IMR-90 (cell line): Measurements from ENCODE around the gene MIEF1. TPM values are rescaled to one million over a fixed set of nuclear protein-coding genes. Genes with fewer than 3 reads are reported as not detected.

Source experiments
- ATAC-seq: fragments of 200-7000 bp; cut with Tn5 transposase; 2 replicates; pipeline ENCODE4 v1.9.1; 2020; ENCODE audit warnings: low read depth, mild to moderate bottlenecking, moderate library complexity
- BruUV-seq: library from RNA; stranded (reverse); fragments of 400-500 nt; replicated peaks from 2 replicates; lab custom pipeline; 2021; lab: Mats Ljungman, UMichigan
- CTCF ChIA-PET: fragments of 300-600 bp; formaldehyde crosslinking; extraction: SDS; loops from one replicate; lab custom pipeline; 2021; ENCODE audit warnings: antibody characterized with exemption; lab: Yijun Ruan, JAX
- POLR2A ChIA-PET: fragments of 300-600 bp; sonication (Branson Sonifier 250); formaldehyde crosslinking; loops from one replicate; lab custom pipeline; 2022; ENCODE audit warnings: antibody characterized with exemption; ENCODE audit not compliant: unreplicated experiment; lab: Charles Lee
- DNase-seq: peaks from one replicate; pipeline ENCODE4 v3.0.0; 2013
- H2AFZ ChIP-seq: replicated peaks from 2 replicates; pipeline ENCODE3; 2013; ENCODE audit warnings: low read length, mild to moderate bottlenecking; ENCODE audit not compliant: poor library complexity
- H2AK5ac ChIP-seq: 2 replicates; pipeline ENCODE4 v1.6.1; 2013; ENCODE audit warnings: low read depth, low read length, inconsistent platforms
- H2AK9ac ChIP-seq: replicated peaks from 2 replicates; pipeline ENCODE3; 2013; ENCODE audit warnings: mild to moderate bottlenecking, low read depth, low read length, moderate library complexity; ENCODE audit not compliant: poor library complexity
- H2BK120ac ChIP-seq: 2 replicates; pipeline ENCODE4 v1.6.1; 2013; ENCODE audit warnings: low read depth, low read length, inconsistent platforms
- H2BK15ac ChIP-seq: 3 replicates; pipeline ENCODE4 v1.6.1; 2013; ENCODE audit warnings: low read depth, low read length, inconsistent platforms
- H2BK20ac ChIP-seq: 2 replicates; pipeline ENCODE4 v1.6.1; 2013; ENCODE audit warnings: low read depth, mild to moderate bottlenecking, inconsistent platforms, low read length, moderate library complexity
- H2BK5ac ChIP-seq: 2 replicates; pipeline ENCODE4 v1.6.1; 2013; ENCODE audit warnings: mild to moderate bottlenecking, low read depth, low read length, inconsistent platforms; ENCODE audit not compliant: poor library complexity, severe bottlenecking
- H3K14ac ChIP-seq: replicated peaks from 2 replicates; pipeline ENCODE4 v1.6.1; 2013; ENCODE audit warnings: low read depth, low read length, inconsistent platforms
- H3K18ac ChIP-seq: 2 replicates; pipeline ENCODE4 v1.6.1; 2013; ENCODE audit warnings: low read depth, low read length, control low read depth
- H3K23ac ChIP-seq: 2 replicates; pipeline ENCODE4 v1.6.1; 2013; ENCODE audit warnings: low read depth, low read length, inconsistent platforms
- H3K27ac ChIP-seq: 2 replicates; pipeline ENCODE4 v1.5.1; 2013; ENCODE audit warnings: mild to moderate bottlenecking, control low read depth, low read length; ENCODE audit not compliant: insufficient read depth
- H3K27me3 ChIP-seq: 2 replicates; pipeline ENCODE4 v1.6.1; 2013; ENCODE audit warnings: low read length; ENCODE audit not compliant: control insufficient read depth, insufficient read depth
- H3K36me3 ChIP-seq: 2 replicates; pipeline ENCODE4 v1.6.1; 2013; ENCODE audit warnings: low read length, mixed read lengths; ENCODE audit not compliant: control insufficient read depth, insufficient read depth
- H3K4ac ChIP-seq: 2 replicates; pipeline ENCODE4 v1.6.1; 2013; ENCODE audit warnings: low read depth, low read length, inconsistent platforms
- H3K4me1 ChIP-seq: 2 replicates; pipeline ENCODE4 v1.6.1; 2013; ENCODE audit warnings: low read length, mixed read lengths; ENCODE audit not compliant: control insufficient read depth, insufficient read depth
- H3K4me2 ChIP-seq: 2 replicates; pipeline ENCODE4 v1.6.1; 2013; ENCODE audit warnings: low read depth, mild to moderate bottlenecking, control low read depth, low read length, moderate library complexity
- H3K4me3 ChIP-seq: 2 replicates; pipeline ENCODE4 v1.5.1; 2013; ENCODE audit warnings: low read depth, mild to moderate bottlenecking, control low read depth, low read length, moderate library complexity; ENCODE audit not compliant: insufficient read depth
- H3K56ac ChIP-seq: 2 replicates; pipeline ENCODE4 v1.6.1; 2013; ENCODE audit warnings: low read length, inconsistent platforms; ENCODE audit not compliant: insufficient read depth; ENCODE audit errors: extremely low read depth
- H3K79me1 ChIP-seq, 2 experiments: 2 replicates each; pipeline ENCODE4 v1.6.1; 2013; ENCODE audit warnings: low read length in 2 of 2, inconsistent platforms in 1 of 2, low read depth in 1 of 2
- H3K9ac ChIP-seq: 2 replicates; pipeline ENCODE4 v1.6.1; 2013; ENCODE audit warnings: low read depth, low read length, control low read depth
- H3K9me1 ChIP-seq: 2 replicates; pipeline ENCODE4 v1.6.1; 2013; ENCODE audit warnings: low read length, inconsistent platforms; ENCODE audit not compliant: insufficient read depth
- H3K9me3 ChIP-seq: 2 replicates; pipeline ENCODE4 v1.6.1; 2013; ENCODE audit warnings: low read length; ENCODE audit not compliant: control insufficient read depth, insufficient read depth
- H4K20me1 ChIP-seq: 2 replicates; pipeline ENCODE4 v1.6.1; 2013; ENCODE audit warnings: low read length, inconsistent platforms; ENCODE audit not compliant: insufficient read depth
- H4K5ac ChIP-seq: 2 replicates; pipeline ENCODE4 v1.6.1; 2013; ENCODE audit warnings: mild to moderate bottlenecking, low read depth, low read length, control low read depth
- H4K8ac ChIP-seq, 2 experiments: 2 replicates each; pipeline ENCODE4 v1.6.1; 2013; ENCODE audit warnings: low read depth in 2 of 2, low read length in 2 of 2, control low read depth in 1 of 2, inconsistent platforms in 1 of 2
- H4K91ac ChIP-seq: 2 replicates; pipeline ENCODE4 v1.6.1; 2013; ENCODE audit warnings: low read depth, low read length, inconsistent platforms; ENCODE audit not compliant: insufficient read depth
- CEBPB ChIP-seq: IDR thresholded peaks from 2 replicates; pipeline ENCODE4 v1.6.1; 2012; ENCODE audit warnings: low read depth, low read length, improper control_type of control experiment
- FOS ChIP-seq: fragments of 150-350 bp; IDR thresholded peaks from 2 replicates; pipeline ENCODE4 v1.6.1; 2016; ENCODE audit warnings: low read depth, low read length
- MAZ ChIP-seq: IDR thresholded peaks from 2 replicates; pipeline ENCODE4 v1.6.1; 2012; ENCODE audit warnings: low read depth, mild to moderate bottlenecking, low read length, improper control_type of control experiment, moderate library complexity, borderline replicate concordance
- MXI1 ChIP-seq: IDR thresholded peaks from 2 replicates; pipeline ENCODE4 v1.6.1; 2012; ENCODE audit warnings: low read depth, mild to moderate bottlenecking, low read length, moderate library complexity, borderline replicate concordance
- RAD21 ChIP-seq: IDR thresholded peaks from 2 replicates; pipeline ENCODE4 v1.6.1; 2012; ENCODE audit warnings: low read length, improper control_type of control experiment
- RFX5 ChIP-seq: IDR thresholded peaks from 2 replicates; pipeline ENCODE4 v1.8.0; 2012; ENCODE audit warnings: low read depth, mild to moderate bottlenecking, low read length, moderate library complexity
- WGBS, 2 experiments: methylation state at CpG; one replicate each; pipeline versions ENCODE4 v1.1.5 to v1.1.7; 2013; ENCODE audit warnings: missing lambda C conversion rate in 2 of 2; ENCODE audit not compliant: insufficient read length in 1 of 2; ENCODE audit errors: extremely low coverage in 2 of 2; 5-methylcytosine and 5-hydroxymethylcytosine counted together
- dilution Hi-C: fragments of 300-500 bp; cut with HindIII; formaldehyde crosslinking; loops from one replicate; pipeline ENCODE4 v1.14.3; 2018; ENCODE audit warnings: low sequenced_read_pairs; ENCODE audit not compliant: unreplicated experiment
- in situ Hi-C: fragments of 300-500 bp; cut with MboI; formaldehyde crosslinking; loops from 3 replicates; pipeline ENCODE4 v1.14.3; 2019; ENCODE audit warnings: low sequenced_read_pairs, inconsistent platforms, mixed read lengths
- intact Hi-C: fragments of 100-400 bp; cut with micrococcal nuclease; formaldehyde crosslinking; loops from 2 replicates; pipeline ENCODE4 v1.10.0; 2022
- polyA plus RNA-seq, 3 experiments: library from polyadenylated mRNA; depleted of rRNA; stranded (reverse); fragments of >200 nt; gene quantifications; 2 replicates each; pipeline ENCODE4 v1.2.3, GENCODE V29; 2012; ENCODE audit warnings: low replicate concordance in 1 of 3
- total RNA-seq: library from RNA; depleted of rRNA; stranded (reverse); fragments of >200 nt; gene quantifications from 2 replicates; pipeline ENCODE4 v1.2.3, GENCODE V29; 2012
- TF ChIP-seq, protein P1 (sequence below): fragments of 150-350 bp; IDR thresholded peaks from 2 replicates; pipeline ENCODE4 v1.6.1; 2016; ENCODE audit warnings: low read depth, mild to moderate bottlenecking, low read length, moderate library complexity, borderline replicate concordance
- TF ChIP-seq, protein P2 (sequence below): fragments of 150-350 bp; IDR thresholded peaks from 2 replicates; pipeline ENCODE4 v1.6.1; 2017; ENCODE audit warnings: mild to moderate bottlenecking, antibody characterized with exemption, low read length, low read depth
- TF ChIP-seq, protein P3 (sequence below): conservative IDR thresholded peaks from 2 replicates; pipeline ENCODE4 v1.5.1; 2012; ENCODE audit warnings: mild to moderate bottlenecking, low read depth, low read length, improper control_type of control experiment

MIEF1 gene
- total and polyA plus RNA-seq, 2 of the 4 experiments (the other 2 are of a cell fraction) = 9.7 to 16.9 TPM

DNA sequence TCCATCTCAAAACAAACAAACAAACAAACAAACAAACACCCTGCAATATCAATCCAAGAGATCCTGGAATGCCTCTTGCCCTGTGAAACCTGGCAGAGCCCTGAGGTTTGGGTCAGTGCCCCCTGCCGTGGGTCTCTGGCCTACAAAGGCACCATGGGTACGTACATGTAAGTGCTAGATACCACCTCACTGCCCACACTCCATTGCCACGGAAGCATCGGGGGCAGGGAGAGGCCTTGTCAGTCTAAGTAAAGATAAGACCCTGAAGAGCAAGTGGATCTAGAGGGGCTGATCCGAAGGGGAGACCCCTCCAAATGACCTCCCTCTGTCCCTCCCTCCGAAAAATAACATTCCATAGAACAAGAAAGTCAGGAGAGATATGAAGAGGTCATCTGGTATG is 2.0 kb upstream of the MIEF1 start:
- Histone ChIP-seq H3K14ac (no peak overlapping the region), H3K9me1 (peaks cover 10% of the 10 kb centered on the region), H3K9me3 (no peaks in the 10 kb centered on the region), H2BK20ac (no peak overlapping the region), H3K36me3 (peaks cover 10% of the 10 kb centered on the region; the same call in 1 of the 2 replicates), H2BK15ac (no peak overlapping the region), H3K4ac (no peak overlapping the region), H3K4me2 (no peak overlapping the region), H4K8ac (no peak overlapping the region), H3K23ac (no peak overlapping the region), H4K5ac (no peak overlapping the region), H2BK5ac (no peak overlapping the region), H3K9ac (no peak overlapping the region), H3K4me3 (no peak overlapping the region), H3K27ac (no peak overlapping the region), H3K18ac (no peak overlapping the region), H3K4me1 (peaks cover 10% of the 10 kb centered on the region), H4K20me1 (0 out of 2 replicates have a peak, but pooled peaks cover 4% of the 10 kb centered on the region), H3K56ac (no peak overlapping the region), H2AFZ (no peak overlapping the region), H4K91ac (no peak overlapping the region), H2AK5ac (no peak overlapping the region), H2AK9ac (no peak overlapping the region), H2BK120ac (no peak overlapping the region), H3K79me1 (peaks cover 14 to 36% of the 10 kb centered on the region in 2 experiments), H3K27me3 (no peaks in the 10 kb centered on the region)
- ATAC-seq = no peak
- in situ Hi-C loops = no loop called here
- POLR2A ChIA-PET = no interaction called here
- CTCF ChIA-PET = no interaction called here
- TF ChIP-seq CEBPB (no peak), MXI1 (no peak), RAD21 (no peak), MAZ (no peak), FOS (no peak), RFX5 (no peak)
- TF ChIP-seq, protein P1, sequence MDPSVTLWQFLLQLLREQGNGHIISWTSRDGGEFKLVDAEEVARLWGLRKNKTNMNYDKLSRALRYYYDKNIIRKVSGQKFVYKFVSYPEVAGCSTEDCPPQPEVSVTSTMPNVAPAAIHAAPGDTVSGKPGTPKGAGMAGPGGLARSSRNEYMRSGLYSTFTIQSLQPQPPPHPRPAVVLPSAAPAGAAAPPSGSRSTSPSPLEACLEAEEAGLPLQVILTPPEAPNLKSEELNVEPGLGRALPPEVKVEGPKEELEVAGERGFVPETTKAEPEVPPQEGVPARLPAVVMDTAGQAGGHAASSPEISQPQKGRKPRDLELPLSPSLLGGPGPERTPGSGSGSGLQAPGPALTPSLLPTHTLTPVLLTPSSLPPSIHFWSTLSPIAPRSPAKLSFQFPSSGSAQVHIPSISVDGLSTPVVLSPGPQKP = no peak
- TF ChIP-seq, protein P2, sequence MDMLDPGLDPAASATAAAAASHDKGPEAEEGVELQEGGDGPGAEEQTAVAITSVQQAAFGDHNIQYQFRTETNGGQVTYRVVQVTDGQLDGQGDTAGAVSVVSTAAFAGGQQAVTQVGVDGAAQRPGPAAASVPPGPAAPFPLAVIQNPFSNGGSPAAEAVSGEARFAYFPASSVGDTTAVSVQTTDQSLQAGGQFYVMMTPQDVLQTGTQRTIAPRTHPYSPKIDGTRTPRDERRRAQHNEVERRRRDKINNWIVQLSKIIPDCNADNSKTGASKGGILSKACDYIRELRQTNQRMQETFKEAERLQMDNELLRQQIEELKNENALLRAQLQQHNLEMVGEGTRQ = no peak
- TF ChIP-seq, protein P3, sequence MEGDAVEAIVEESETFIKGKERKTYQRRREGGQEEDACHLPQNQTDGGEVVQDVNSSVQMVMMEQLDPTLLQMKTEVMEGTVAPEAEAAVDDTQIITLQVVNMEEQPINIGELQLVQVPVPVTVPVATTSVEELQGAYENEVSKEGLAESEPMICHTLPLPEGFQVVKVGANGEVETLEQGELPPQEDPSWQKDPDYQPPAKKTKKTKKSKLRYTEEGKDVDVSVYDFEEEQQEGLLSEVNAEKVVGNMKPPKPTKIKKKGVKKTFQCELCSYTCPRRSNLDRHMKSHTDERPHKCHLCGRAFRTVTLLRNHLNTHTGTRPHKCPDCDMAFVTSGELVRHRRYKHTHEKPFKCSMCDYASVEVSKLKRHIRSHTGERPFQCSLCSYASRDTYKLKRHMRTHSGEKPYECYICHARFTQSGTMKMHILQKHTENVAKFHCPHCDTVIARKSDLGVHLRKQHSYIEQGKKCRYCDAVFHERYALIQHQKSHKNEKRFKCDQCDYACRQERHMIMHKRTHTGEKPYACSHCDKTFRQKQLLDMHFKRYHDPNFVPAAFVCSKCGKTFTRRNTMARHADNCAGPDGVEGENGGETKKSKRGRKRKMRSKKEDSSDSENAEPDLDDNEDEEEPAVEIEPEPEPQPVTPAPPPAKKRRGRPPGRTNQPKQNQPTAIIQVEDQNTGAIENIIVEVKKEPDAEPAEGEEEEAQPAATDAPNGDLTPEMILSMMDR = no peak
- WGBS, 2 experiments = no CpG with 5 or more reads among the region's 6 CpGs
- dilution Hi-C loops = no loop called here
- BruUV-seq = no TSS peak
- intact Hi-C loops = no loop called here
- no peak for DNase-seq
